Endothelial cell of umbilical vein (primary cell): ENCODE results near the gene KCNJ12. TPM values are rescaled to one million over a fixed set of nuclear protein-coding genes. Genes with fewer than 3 reads are reported as not detected.

Experiments
- BruUV-seq: library from RNA; stranded (reverse); fragments of 400-500 nt; replicated peaks from 2 replicates; lab custom pipeline; 2021; lab: Mats Ljungman, UMichigan
- CTCF ChIA-PET: fragments of 300-600, 350-600 bp; sonication (Branson Sonifier 250); formaldehyde crosslinking; loops from one replicate; lab custom pipeline; 2021; ENCODE audit warnings: antibody characterized with exemption, inconsistent platforms; lab: Charles Lee
- POLR2A ChIA-PET: fragments of 300-600, 350-600 bp; sonication (Branson Sonifier 250); formaldehyde crosslinking; loops from one replicate; lab custom pipeline; 2021; ENCODE audit warnings: antibody characterized with exemption, inconsistent platforms; lab: Charles Lee
- DNase-seq: peaks from one replicate; pipeline ENCODE4 v3.0.0-alpha.2; 2011; ENCODE audit warnings: low read depth, low spot score
- FAIRE-seq: peaks from 2 replicates; lab custom pipeline; 2011; peaks lifted over from hg19 to GRCh38; lab: Jason Lieb, UNC
- H2AFZ ChIP-seq: 2 replicates; pipeline ENCODE4 v1.6.0; 2012; ENCODE audit warnings: low read depth, low read length, control low read depth, inconsistent platforms
- H3K27ac ChIP-seq: 2 replicates; pipeline ENCODE4 v1.5.1; 2011; ENCODE audit warnings: low read depth, mild to moderate bottlenecking, control low read depth, low read length, moderate library complexity; ENCODE audit not compliant: insufficient read depth
- H3K27me3 ChIP-seq, 2 experiments: 2 replicates each; pipeline versions ENCODE4 v1.6.0 to v1.6.1; 2011; ENCODE audit warnings: low read length in 2 of 2, mixed read lengths in 1 of 2; ENCODE audit not compliant: control insufficient read depth in 2 of 2, insufficient read depth in 2 of 2
- H3K36me3 ChIP-seq, 2 experiments: 2 replicates in 1 of 2; 3 replicates in 1 of 2; pipeline ENCODE4 v1.5.1; 2011; ENCODE audit warnings: low read length in 2 of 2, mild to moderate bottlenecking in 1 of 2, moderate library complexity in 1 of 2; ENCODE audit not compliant: control insufficient read depth in 2 of 2, insufficient read depth in 2 of 2; ENCODE audit errors: extremely low read depth in 1 of 2
- H3K4me1 ChIP-seq: 3 replicates; pipeline ENCODE4 v1.5.1; 2011; ENCODE audit warnings: mild to moderate bottlenecking, low read length; ENCODE audit not compliant: control insufficient read depth, insufficient read depth; ENCODE audit errors: extremely low read depth
- H3K4me2 ChIP-seq: 2 replicates; pipeline ENCODE4 v1.6.1; 2011; ENCODE audit warnings: low read length, control low read depth, mixed read lengths; ENCODE audit not compliant: insufficient read depth
- H3K4me3 ChIP-seq, 3 experiments: fragments of 200-600 bp in 1 of 3; sonication (generic), shearing (Covaris generic) in 1 of 3; replicated peaks in 1 of 3; 2 replicates each; pipeline ENCODE4 v1.5.1; 2011 to 2016; ENCODE audit warnings: control low read depth in 3 of 3, low read length in 3 of 3, mild to moderate bottlenecking in 2 of 3, inconsistent platforms in 1 of 3, low read depth in 1 of 3, moderate library complexity in 1 of 3; ENCODE audit not compliant: insufficient read depth in 1 of 3
- H3K79me2 ChIP-seq: 2 replicates; pipeline ENCODE4 v1.6.0; 2012; ENCODE audit warnings: low read length, inconsistent platforms; ENCODE audit not compliant: control insufficient read depth, insufficient read depth
- H3K9ac ChIP-seq: replicated peaks from 2 replicates; pipeline ENCODE3; 2011; ENCODE audit warnings: low read length, control low read depth; ENCODE audit not compliant: insufficient read depth; ENCODE audit errors: extremely low read depth
- H3K9me1 ChIP-seq: replicated peaks from 3 replicates; pipeline ENCODE4 v1.6.0; 2011; ENCODE audit warnings: mild to moderate bottlenecking, low read length; ENCODE audit not compliant: control insufficient read depth, insufficient read depth; ENCODE audit errors: extremely low read depth
- H3K9me3 ChIP-seq: replicated peaks from 2 replicates; pipeline ENCODE4 v1.5.1; 2012; ENCODE audit warnings: low read length, inconsistent platforms; ENCODE audit not compliant: control insufficient read depth, insufficient read depth
- H4K20me1 ChIP-seq: replicated peaks from 2 replicates; pipeline ENCODE3; 2011; ENCODE audit warnings: mild to moderate bottlenecking, low read length; ENCODE audit not compliant: control insufficient read depth, insufficient read depth; ENCODE audit errors: extremely low read depth
- CTCF ChIP-seq, 2 donors: IDR thresholded peaks; 1 replicate in 1 of 2; 2 replicates in 1 of 2; pipeline ENCODE4 v1.5.1; 2011; ENCODE audit warnings: low read length in 2 of 2, mild to moderate bottlenecking in 2 of 2, moderate library complexity in 2 of 2, control low read depth in 1 of 2, inconsistent platforms in 1 of 2, low read depth in 1 of 2; ENCODE audit not compliant: insufficient read depth in 1 of 2; ENCODE audit errors: extremely low read depth in 1 of 2
- EZH2 ChIP-seq: IDR thresholded peaks from 2 replicates; pipeline ENCODE4 v1.6.1; 2012; ENCODE audit warnings: borderline replicate concordance, low read depth, mild to moderate bottlenecking, moderate library complexity, low read length, inconsistent platforms; ENCODE audit not compliant: severe bottlenecking
- FOS ChIP-seq: IDR thresholded peaks from 2 replicates; pipeline ENCODE4 v1.6.1; 2011; ENCODE audit warnings: mild to moderate bottlenecking, low read length, moderate library complexity, borderline replicate concordance; ENCODE audit not compliant: insufficient read depth
- GATA2 ChIP-seq: IDR thresholded peaks from 2 replicates; pipeline ENCODE4 v1.7.0; 2011; ENCODE audit warnings: low read depth, mild to moderate bottlenecking, moderate library complexity, mixed read lengths, low read length; ENCODE audit not compliant: insufficient read length, insufficient read depth
- JUN ChIP-seq: IDR thresholded peaks from 2 replicates; pipeline ENCODE4 v1.6.1; 2011; ENCODE audit warnings: borderline replicate concordance, low read depth; ENCODE audit not compliant: insufficient read length, insufficient read depth
- MAX ChIP-seq: IDR thresholded peaks from 2 replicates; pipeline ENCODE4 v1.6.1; 2011; ENCODE audit not compliant: insufficient read depth, insufficient read length
- MYC ChIP-seq: IDR thresholded peaks from one replicate; pipeline ENCODE4 v1.6.1; 2011; ENCODE audit warnings: mild to moderate bottlenecking, low read depth, low read length
- POLR2A ChIP-seq: IDR thresholded peaks from 2 replicates; pipeline ENCODE4 v1.6.1; 2012; ENCODE audit warnings: low read depth, mild to moderate bottlenecking, control low read depth, low read length
- POLR2AphosphoS5 ChIP-seq: IDR thresholded peaks from 2 replicates; pipeline ENCODE4 v1.6.1; 2012; ENCODE audit warnings: low read depth, mild to moderate bottlenecking, control low read depth, low read length, moderate library complexity; ENCODE audit not compliant: insufficient read depth
- dilution Hi-C: fragments of 300-500 bp; cut with MboI; formaldehyde crosslinking; loops from one replicate; pipeline ENCODE4 v1.15.0; 2019; ENCODE audit warnings: low sequenced_read_pairs; ENCODE audit not compliant: extremely low pct_ligation_motif_present
- intact Hi-C: fragments of 100-400 bp; cut with micrococcal nuclease; formaldehyde crosslinking; loops from one replicate; pipeline ENCODE4 v1.10.0; 2022
- polyA plus RNA-seq, 4 experiments: library from polyadenylated mRNA; depleted of rRNA in 3 of 4; stranded (reverse) in 3 of 4; unstranded in 1 of 4; fragments of >200 nt; gene quantifications; 2 replicates each; pipeline versions ENCODE4 v1.2.1 to v1.2.3, GENCODE V29; 2011 to 2012; ENCODE audit warnings: missing spikeins in 1 of 4
- total RNA-seq: library from RNA; stranded (reverse); gene quantifications from 2 replicates; pipeline ENCODE4 v1.2.3, GENCODE V29; 2021

Gene KCNJ12
- total and polyA plus RNA-seq, 2 donors (not counting 3 experiments of a cell fraction or from before 2014, with no cell fraction given): 0.19 to 0.44 TPM

DNA sequence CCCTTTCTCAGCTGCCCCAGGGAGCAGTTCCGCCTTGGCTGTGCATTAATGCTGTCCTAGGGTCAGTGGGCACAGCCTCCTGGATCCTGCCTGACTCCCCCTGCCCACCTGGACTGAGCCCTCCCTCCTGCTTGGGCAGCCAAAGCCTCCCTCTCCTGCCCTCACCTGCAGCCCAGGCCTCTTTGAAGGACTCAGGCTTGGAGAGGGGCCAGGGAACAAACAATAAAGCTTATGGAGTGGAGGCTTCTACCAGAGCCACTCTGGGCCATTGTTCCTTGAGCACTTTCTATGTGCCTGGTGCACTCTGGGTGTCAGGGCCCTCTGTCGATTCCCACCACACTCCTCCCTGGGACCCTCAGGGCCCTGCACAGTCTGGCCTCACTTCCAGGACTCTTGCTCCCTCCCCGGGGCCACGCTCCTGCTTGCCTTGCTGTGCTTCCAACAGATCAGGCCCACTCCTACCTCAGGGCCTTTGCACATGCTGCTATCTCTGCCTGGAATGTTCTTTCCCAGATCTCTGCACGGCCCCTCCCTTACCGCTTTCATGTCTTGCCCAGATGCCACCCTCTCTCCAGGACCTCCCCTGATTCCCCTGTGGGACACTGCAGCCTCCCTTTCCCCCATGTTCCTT, 5.0 kb downstream of the KCNJ12 start:
- Histone ChIP-seq H2AFZ (no peak overlapping the region), H3K79me2 (no peaks in the 10 kb centered on the region), H3K4me3 (no peak overlapping the region), H3K27ac (no peak overlapping the region), H3K4me2 (no peak overlapping the region), H4K20me1 (no peaks in the 10 kb centered on the region), H3K9me1 (no peaks in the 10 kb centered on the region), H3K27me3 (peaks cover 0 to 6% of the 10 kb centered on the region in 2 experiments), H3K9me3 (no peaks in the 10 kb centered on the region), H3K9ac (no peak overlapping the region), H3K4me1 (peaks cover 6% of the 10 kb centered on the region), H3K36me3 (no peaks in the 10 kb centered on the region)
- no TSS peak for BruUV-seq
- CTCF ChIA-PET: no interaction called here
- intact Hi-C loops (no loop called here), dilution Hi-C loops (no loop called here)
- DNase-seq (no peak), FAIRE-seq (no peak)
- TF ChIP-seq JUN: no peak
- no peak for TF ChIP-seq MAX
- TF ChIP-seq POLR2A: no peak
- TF ChIP-seq MYC: no peak
- TF ChIP-seq CTCF (IDR thresholded peaks at IDR 0.05; ENCODE audit: extremely low read depth in 1 of 2, insufficient read depth in 1 of 2, low read depth in 1 of 2, low read length in 2 of 2): no peak
- no peak for TF ChIP-seq EZH2
- no peak for TF ChIP-seq FOS
- TF ChIP-seq POLR2AphosphoS5: no peak
- TF ChIP-seq GATA2: no peak
- POLR2A ChIA-PET: no interaction called here
